H1 (cell line): ENCODE measurements around the gene STK32C. TPM values are rescaled to one million over a fixed set of nuclear protein-coding genes. Genes with fewer than 3 reads are reported as not detected.

ENCODE experiments used
- CTCF ChIA-PET: fragments of 300-600 bp; sonication (Branson Sonifier 250); formaldehyde crosslinking; loops from one replicate; lab custom pipeline; 2021; ENCODE audit not compliant: partially characterized antibody; lab: Charles Lee
- POLR2A ChIA-PET: fragments of 300-600 bp; sonication (Branson Sonifier 250); formaldehyde crosslinking; loops from one replicate; lab custom pipeline; 2021; ENCODE audit warnings: inconsistent platforms; ENCODE audit not compliant: partially characterized antibody; lab: Charles Lee
- DNase-seq, 2 experiments: peaks; one replicate each; pipeline versions ENCODE4 v3.0.0 to v3.0.0-alpha.2; 2010 to 2022; ENCODE audit warnings: low spot score in 2 of 2, low read depth in 1 of 2, mixed read lengths in 1 of 2
- FAIRE-seq: peaks from 2 replicates; lab custom pipeline; 2011; peaks lifted over from hg19 to GRCh38; lab: Jason Lieb, UNC
- H2AFZ ChIP-seq: 2 replicates; pipeline ENCODE4 v1.8.1; 2012; ENCODE audit warnings: low read length, inconsistent platforms
- H2AK5ac ChIP-seq: 2 replicates; pipeline ENCODE4 v1.6.1; 2013; ENCODE audit warnings: low read depth, low read length
- H2BK120ac ChIP-seq: replicated peaks from 2 replicates; pipeline ENCODE3; 2013; ENCODE audit warnings: low read depth, low read length, inconsistent platforms
- H2BK12ac ChIP-seq: 2 replicates; pipeline ENCODE4 v1.6.1; 2013; ENCODE audit warnings: low read depth, low read length
- H2BK15ac ChIP-seq: 2 replicates; pipeline ENCODE4 v1.6.1; 2013; ENCODE audit warnings: low read length
- H2BK20ac ChIP-seq: 2 replicates; pipeline ENCODE4 v1.6.1; 2013; ENCODE audit warnings: low read length
- H2BK5ac ChIP-seq: 2 replicates; pipeline ENCODE4 v1.6.1; 2013; ENCODE audit warnings: low read depth, low read length
- H3K14ac ChIP-seq: 2 replicates; pipeline ENCODE4 v1.6.1; 2013; ENCODE audit warnings: inconsistent platforms; ENCODE audit not compliant: insufficient read length
- H3K18ac ChIP-seq: 2 replicates; pipeline ENCODE4 v1.6.1; 2013; ENCODE audit warnings: low read length; ENCODE audit errors: extremely low read depth
- H3K23ac ChIP-seq: 2 replicates; pipeline ENCODE4 v1.6.1; 2013; ENCODE audit warnings: inconsistent platforms; ENCODE audit not compliant: insufficient read length
- H3K23me2 ChIP-seq: 2 replicates; pipeline ENCODE4 v1.6.1; 2013; ENCODE audit warnings: low read depth, low read length
- H3K27ac ChIP-seq: 2 replicates; pipeline ENCODE4 v1.6.1; 2011; ENCODE audit warnings: low read depth, low read length, inconsistent platforms
- H3K27me3 ChIP-seq, 4 experiments: replicated peaks in 1 of 4; 1 replicate in 1 of 4; 2 replicates in 3 of 4; pipeline versions ENCODE4 v1.6.1 to v1.8.1; 2011 to 2013; ENCODE audit warnings: low read length in 3 of 4, mild to moderate bottlenecking in 3 of 4, inconsistent platforms in 2 of 4, mixed read lengths in 2 of 4, moderate library complexity in 1 of 4; ENCODE audit not compliant: control insufficient read depth in 3 of 4, insufficient read depth in 3 of 4; ENCODE audit errors: extremely low read depth in 1 of 4
- H3K36me3 ChIP-seq, 4 experiments: 2 replicates each; pipeline versions ENCODE4 v1.6.1 to v1.8.1; 2011 to 2013; ENCODE audit warnings: mild to moderate bottlenecking in 4 of 4, low read length in 3 of 4, moderate library complexity in 2 of 4, control low read depth in 1 of 4, inconsistent platforms in 1 of 4; ENCODE audit not compliant: insufficient read depth in 4 of 4, control insufficient read depth in 2 of 4
- H3K4ac ChIP-seq: replicated peaks from 2 replicates; pipeline ENCODE3; 2013; ENCODE audit warnings: low read length, low read depth, mixed read lengths, inconsistent platforms; ENCODE audit not compliant: insufficient read length
- H3K4me1 ChIP-seq, 4 experiments: replicated peaks in 1 of 4; 1 replicate in 1 of 4; 2 replicates in 3 of 4; pipeline versions ENCODE4 v1.6.1 to v1.8.1; 2011 to 2013; ENCODE audit warnings: low read length in 3 of 4, inconsistent platforms in 2 of 4, mixed read lengths in 1 of 4; ENCODE audit not compliant: insufficient read depth in 4 of 4, control insufficient read depth in 3 of 4
- H3K4me2 ChIP-seq, 2 experiments: 2 replicates each; pipeline versions ENCODE4 v1.6.1 to v1.8.1; 2011 to 2013; ENCODE audit warnings: low read depth in 2 of 2, low read length in 2 of 2, control low read depth in 1 of 2, inconsistent platforms in 1 of 2, mild to moderate bottlenecking in 1 of 2; ENCODE audit not compliant: insufficient read depth in 1 of 2
- H3K4me3 ChIP-seq, 4 experiments: fragments of 200-600, 300-600 bp in 1 of 4; sonication (generic), shearing (Covaris generic), sonication (Bioruptor Twin) in 1 of 4; 2 replicates each; pipeline versions ENCODE4 v1.5.1 to v1.8.1; 2011 to 2016; ENCODE audit warnings: low read length in 4 of 4, low read depth in 3 of 4, control low read depth in 2 of 4, inconsistent platforms in 2 of 4, mild to moderate bottlenecking in 2 of 4, mixed read lengths in 1 of 4, moderate library complexity in 1 of 4; ENCODE audit not compliant: insufficient read depth in 2 of 4; ENCODE audit errors: extremely low read depth in 1 of 4
- H3K56ac ChIP-seq: replicated peaks from 2 replicates; pipeline ENCODE3; 2013; ENCODE audit warnings: low read depth, mild to moderate bottlenecking, mixed read lengths, low read length, inconsistent platforms; ENCODE audit not compliant: insufficient read length
- H3K79me1 ChIP-seq: 2 replicates; pipeline ENCODE4 v1.6.1; 2013; ENCODE audit warnings: low read depth, low read length, control low read depth
- H3K79me2 ChIP-seq, 2 experiments: 2 replicates each; pipeline versions ENCODE4 v1.6.1 to v1.8.1; 2012 to 2013; ENCODE audit warnings: low read length in 2 of 2, mild to moderate bottlenecking in 2 of 2, inconsistent platforms in 1 of 2; ENCODE audit not compliant: insufficient read depth in 2 of 2, control insufficient read depth in 1 of 2
- H3K9ac ChIP-seq, 4 experiments: replicated peaks in 1 of 4; 1 replicate in 1 of 4; 2 replicates in 3 of 4; pipeline versions ENCODE4 v1.6.1 to v1.8.1; 2011 to 2013; ENCODE audit warnings: low read depth in 3 of 4, low read length in 3 of 4, control low read depth in 2 of 4, mild to moderate bottlenecking in 2 of 4, moderate library complexity in 2 of 4, inconsistent platforms in 1 of 4; ENCODE audit errors: extremely low read depth in 1 of 4
- H3K9me3 ChIP-seq, 2 experiments: 2 replicates each; pipeline versions ENCODE4 v1.6.1 to v1.8.1; 2012 to 2013; ENCODE audit warnings: mild to moderate bottlenecking in 2 of 2, moderate library complexity in 2 of 2, control low read depth in 1 of 2, inconsistent platforms in 1 of 2, low read depth in 1 of 2, low read length in 1 of 2, mixed read lengths in 1 of 2; ENCODE audit not compliant: insufficient read depth in 2 of 2
- H4K20me1 ChIP-seq, 2 experiments: replicated peaks in 1 of 2; 2 replicates each; pipeline versions ENCODE3 to v1.8.1; 2011 to 2013; ENCODE audit warnings: inconsistent platforms in 2 of 2, low read length in 2 of 2, mild to moderate bottlenecking in 1 of 2; ENCODE audit not compliant: insufficient read depth in 2 of 2, control insufficient read depth in 1 of 2
- H4K5ac ChIP-seq: 2 replicates; pipeline ENCODE4 v1.6.1; 2013; ENCODE audit warnings: low read length, low read depth, mixed read lengths, inconsistent platforms; ENCODE audit not compliant: insufficient read length
- H4K8ac ChIP-seq: 2 replicates; pipeline ENCODE4 v1.8.0; 2013; ENCODE audit warnings: mild to moderate bottlenecking, moderate library complexity, low read length, inconsistent platforms; ENCODE audit not compliant: insufficient read depth; ENCODE audit errors: extremely low read depth
- H4K91ac ChIP-seq: replicated peaks from 2 replicates; pipeline ENCODE3; 2013; ENCODE audit warnings: low read length, mixed read lengths, inconsistent platforms; ENCODE audit not compliant: insufficient read length
- CTBP2 ChIP-seq: IDR thresholded peaks from 2 replicates; pipeline ENCODE4 v1.7.0; 2011; ENCODE audit warnings: borderline replicate concordance, mild to moderate bottlenecking, moderate library complexity, mixed read lengths, low read length; ENCODE audit not compliant: insufficient read depth, insufficient read length
- CTCF ChIP-seq, 3 experiments: IDR thresholded peaks; 1 replicate in 2 of 3; 2 replicates in 1 of 3; pipeline versions ENCODE4 v1.5.1 to v1.6.1; 2011; ENCODE audit warnings: low read length in 3 of 3, mild to moderate bottlenecking in 3 of 3, inconsistent platforms in 2 of 3, low read depth in 1 of 3, moderate library complexity in 1 of 3; ENCODE audit not compliant: insufficient read depth in 1 of 3; ENCODE audit errors: control extremely low read depth in 1 of 3
- JUN ChIP-seq: IDR thresholded peaks from 2 replicates; pipeline ENCODE4 v1.6.1; 2011; ENCODE audit warnings: low read depth, mild to moderate bottlenecking, improper control_type of control experiment, low read length
- KDM5A ChIP-seq: fragments of 200-600 bp; IDR thresholded peaks from 2 replicates; pipeline ENCODE4 v1.7.1; 2012; ENCODE audit warnings: mild to moderate bottlenecking, low read length, inconsistent platforms, mixed read lengths
- MAFK ChIP-seq: IDR thresholded peaks from 2 replicates; pipeline ENCODE4 v1.6.1; 2012; ENCODE audit warnings: low read depth, mild to moderate bottlenecking, improper control_type of control experiment, low read length
- PHF8 ChIP-seq: fragments of 200-600 bp; sonication (generic); conservative IDR thresholded peaks from 2 replicates; pipeline ENCODE4 v1.7.1; 2012; ENCODE audit warnings: low read depth, mild to moderate bottlenecking, inconsistent platforms, low read length, moderate library complexity
- POLR2AphosphoS5 ChIP-seq: IDR thresholded peaks from 2 replicates; pipeline ENCODE4 v1.6.1; 2011; ENCODE audit warnings: low read depth, low read length
- SUZ12 ChIP-seq: fragments of 200-600 bp; sonication (generic); IDR thresholded peaks from 2 replicates; pipeline ENCODE4 v1.6.1; 2012; ENCODE audit warnings: mild to moderate bottlenecking, inconsistent platforms, low read length, moderate library complexity, mixed read lengths
- TBP ChIP-seq: IDR thresholded peaks from 2 replicates; pipeline ENCODE4 v1.6.1; 2011; ENCODE audit warnings: low read depth, low read length, improper control_type of control experiment
- ZNF274 ChIP-seq: IDR thresholded peaks from 2 replicates; pipeline ENCODE4 v1.7.0; 2012; ENCODE audit warnings: low read length, borderline replicate concordance; ENCODE audit errors: extremely low read depth
- WGBS, 2 experiments: shearing (Covaris generic) in 1 of 2; methylation state at CpG; one replicate each; pipeline versions ENCODE4 v1.1.6 to v1.1.7; 2013 to 2015; ENCODE audit warnings: low lambda C conversion rate in 2 of 2, mixed read lengths in 2 of 2, inconsistent platforms in 1 of 2, low coverage in 1 of 2, missing lambda C conversion rate in 1 of 2; ENCODE audit not compliant: insufficient replicate concordance in 2 of 2, insufficient coverage in 1 of 2, insufficient read length in 1 of 2; ENCODE audit errors: extremely low coverage in 1 of 2, missing lambda C conversion rate in 1 of 2; 5-methylcytosine and 5-hydroxymethylcytosine counted together
- polyA plus RNA-seq, 7 experiments: library from polyadenylated mRNA; depleted of rRNA in 3 of 7; stranded (reverse) in 5 of 7; unstranded in 2 of 7; fragments of >200 nt in 5 of 7; fragments of 200-250 nt in 2 of 7; gene quantifications; 1 replicate in 5 of 7; 2 replicates in 1 of 7; 4 replicates in 1 of 7; pipeline versions ENCODE4 v1.2.1 to v1.2.3, GENCODE V29; 2011 to 2013; ENCODE audit warnings: missing spikeins in 2 of 7, mixed read lengths in 2 of 7
- total RNA-seq: library from RNA; stranded (reverse); fragmentation: NEBNext Ultra II Directional; extraction: Animal tissue kit (Norgen Biotek cat#: 25700); gene quantifications from 2 replicates; pipeline ENCODE4 v1.2.1, GENCODE V29; 2021

STK32C gene
- total and polyA plus RNA-seq, 2 of the 8 experiments (the other 6 are each of a cell fraction or from before 2014, with no cell fraction given) = 10.6 to 15.6 TPM

GRCh38 chr10:132347931-132348267 is 40.1 kb upstream of the STK32C start:
- Histone ChIP-seq H2BK12ac (no peak overlapping the region), H3K18ac (no peak overlapping the region), H3K36me3 (no peaks in the 10 kb centered on the region), H4K8ac (no peak overlapping the region), H3K4me2 (no peak overlapping the region), H3K4ac (no peak overlapping the region), H2BK20ac (no peak overlapping the region), H3K56ac (no peak overlapping the region), H3K9me3 (no peaks in the 10 kb centered on the region), H2AK5ac (no peak overlapping the region), H3K27me3 (peaks cover 0 to 2% (median 1%) of the 10 kb centered on the region in 4 experiments; a peak in 1 of 7 replicates), H4K20me1 (no peaks in the 10 kb centered on the region), H2AFZ (no peak overlapping the region), H3K79me2 (no peaks in the 10 kb centered on the region), H3K23me2 (no peaks in the 10 kb centered on the region), H3K79me1 (no peaks in the 10 kb centered on the region), H2BK120ac (no peak overlapping the region), H4K5ac (no peak overlapping the region), H3K14ac (no peak overlapping the region), H3K4me1 (0 out of 7 replicates have a peak, but pooled peaks cover 0 to 3% (median 0%) of the 10 kb centered on the region in 4 experiments), H4K91ac (no peak overlapping the region), H2BK15ac (no peak overlapping the region), H3K27ac (no peak overlapping the region), H3K9ac (no peak overlapping the region), H3K23ac (no peak overlapping the region), H3K4me3 (no peak overlapping the region), H2BK5ac (no peak overlapping the region)
- POLR2A ChIA-PET = interaction anchor here (0.5 to 1.3 kb wide), 2 partner anchors 8 to 375 kb away, joined by 3 to 5 read pairs; no protein-coding TSS in a partner anchor
- DNase-seq = no peak
- CTCF ChIA-PET = interaction anchor here (0.6 to 5.0 kb wide), 11 partner anchors 14 to 287 kb away, joined by 3 to 54 read pairs (median 3); no protein-coding TSS in a partner anchor
- TF ChIP-seq CTCF (IDR thresholded peaks at IDR 0.05; ENCODE audit: control extremely low read depth in 1 of 3, insufficient read depth in 1 of 3, low read depth in 1 of 3, low read length in 3 of 3) (no peak), PHF8 (no peak), JUN (no peak), SUZ12 (no peak), ZNF274 (no peak), CTBP2 (no peak), KDM5A (no peak), POLR2AphosphoS5 (no peak), MAFK (no peak), TBP (no peak)
- no peak for FAIRE-seq
- 88% methylated on average over 13 of the region's 13 CpGs; no CpG with 5 or more reads in 1 of the 2 experiments for WGBS, 2 experiments
